BE2C (cell line): ENCODE data around the gene SYTL5.

Experiments used
- DNase-seq: peaks from one replicate; pipeline ENCODE4 v3.0.0-alpha.2; 2020
- H3K27me3 ChIP-seq: fragments of 250-450 bp; sonication (Bioruptor Pico); 2 replicates; pipeline ENCODE4 v1.5.1; 2020; ENCODE audit warnings: mild to moderate bottlenecking
- H3K36me3 ChIP-seq: fragments of 250-450 bp; sonication (Bioruptor Pico); 2 replicates; pipeline ENCODE4 v1.5.1; 2020; ENCODE audit warnings: mild to moderate bottlenecking
- H3K4me1 ChIP-seq: fragments of 250-450 bp; sonication (Bioruptor Pico); 2 replicates; pipeline ENCODE4 v1.5.1; 2020
- H3K4me3 ChIP-seq: 2 replicates; pipeline ENCODE4 v1.5.1; 2011; ENCODE audit warnings: low read depth, low read length
- H3K9me3 ChIP-seq: fragments of 250-450 bp; sonication (Bioruptor Pico); 2 replicates; pipeline ENCODE4 v1.5.1; 2020
- CTCF ChIP-seq: IDR thresholded peaks from 2 replicates; pipeline ENCODE4 v1.5.1; 2012; ENCODE audit warnings: mild to moderate bottlenecking, low read depth, low read length

Gene SYTL5

GRCh38 chrX:37993837-37994619 lies 12.3 kb upstream of the SYTL5 start:
- no peak for DNase-seq

GRCh38 chrX:37995428-37995827 lies 10.9 kb upstream of the SYTL5 start:
- H3K27me3 ChIP-seq = no peaks in the 10 kb centered on the region
- H3K4me1 ChIP-seq = no peaks in the 10 kb centered on the region
- no peaks in the 10 kb centered on the region for H3K36me3 ChIP-seq
- DNase-seq = no peak
- no peaks in the 10 kb centered on the region for H3K9me3 ChIP-seq
- no peak for TF ChIP-seq CTCF
- no peak overlapping the region for H3K4me3 ChIP-seq

More at GRCh38 chrX:37993837-37994619, 12.3 kb upstream of the SYTL5 start:
- Histone ChIP-seq H3K36me3 (no peaks in the 10 kb centered on the region), H3K4me3 (no peak overlapping the region), H3K4me1 (no peaks in the 10 kb centered on the region), H3K27me3 (no peaks in the 10 kb centered on the region), H3K9me3 (no peaks in the 10 kb centered on the region)
- TF ChIP-seq CTCF = no peak

GRCh38 chrX:37997096-37997495 lies 9.3 kb upstream of the SYTL5 start:
- TF ChIP-seq CTCF = no peak
- H3K36me3 ChIP-seq = no peaks in the 10 kb centered on the region
- H3K27me3 ChIP-seq = no peaks in the 10 kb centered on the region
- H3K9me3 ChIP-seq = no peaks in the 10 kb centered on the region
- H3K4me3 ChIP-seq = no peak overlapping the region
- no peak for DNase-seq
- H3K4me1 ChIP-seq = no peaks in the 10 kb centered on the region

- H3K27me3 ChIP-seq = no peaks in the 10 kb centered on the region
- no peak overlapping the region for H3K4me3 ChIP-seq
- no peaks in the 10 kb centered on the region for H3K4me1 ChIP-seq
- H3K9me3 ChIP-seq = no peaks in the 10 kb centered on the region
- no peak for TF ChIP-seq CTCF
- no peak for DNase-seq
- H3K36me3 ChIP-seq = no peaks in the 10 kb centered on the region
Observed at GRCh38 chrX:37998586-37999262, 7.6 kb upstream of the SYTL5 start.

- TF ChIP-seq CTCF = no peak
- DNase-seq = no peak
- Histone ChIP-seq H3K4me3 (no peak overlapping the region), H3K9me3 (no peaks in the 10 kb centered on the region), H3K36me3 (no peaks in the 10 kb centered on the region), H3K27me3 (no peaks in the 10 kb centered on the region), H3K4me1 (no peaks in the 10 kb centered on the region)
Observed at GRCh38 chrX:38000706-38001105, 5.6 kb upstream of the SYTL5 start.

DNA sequence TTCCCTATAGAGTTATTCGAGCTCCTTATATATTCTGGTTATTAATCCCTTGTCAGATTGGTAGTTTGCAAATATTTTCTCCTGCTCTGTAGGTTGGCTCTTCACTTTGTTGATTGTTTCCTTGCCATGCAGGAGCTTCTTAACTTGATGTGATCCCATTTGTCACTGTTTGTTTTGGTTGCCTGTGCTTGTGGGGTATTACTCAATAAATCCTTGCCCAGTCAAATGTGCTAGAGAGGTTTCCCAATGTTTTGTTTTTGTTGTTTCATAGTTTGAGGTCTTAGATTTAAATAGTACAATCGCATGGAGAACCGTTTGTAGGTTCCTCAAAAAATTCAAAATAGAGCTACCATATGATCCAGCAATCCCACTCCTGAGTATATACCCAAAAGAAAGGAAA lies 2.3 kb upstream of the SYTL5 start:
- H3K4me3 ChIP-seq = no peak overlapping the region
- no peaks in the 10 kb centered on the region for H3K9me3 ChIP-seq
- TF ChIP-seq CTCF = no peak
- no peaks in the 10 kb centered on the region for H3K27me3 ChIP-seq
- no peaks in the 10 kb centered on the region for H3K4me1 ChIP-seq
- no peak for DNase-seq
- no peaks in the 10 kb centered on the region for H3K36me3 ChIP-seq
